GM12872 (cell line): Measurements from ENCODE around the gene LMO2.

Experiments used
- TF ChIP-seq, protein P1 (sequence below): IDR thresholded peaks from 3 replicates; pipeline ENCODE4 v1.5.1; 2011; ENCODE audit warnings: low read depth, mild to moderate bottlenecking, low read length, moderate library complexity; ENCODE audit not compliant: insufficient read depth

The LMO2 gene

DNA sequence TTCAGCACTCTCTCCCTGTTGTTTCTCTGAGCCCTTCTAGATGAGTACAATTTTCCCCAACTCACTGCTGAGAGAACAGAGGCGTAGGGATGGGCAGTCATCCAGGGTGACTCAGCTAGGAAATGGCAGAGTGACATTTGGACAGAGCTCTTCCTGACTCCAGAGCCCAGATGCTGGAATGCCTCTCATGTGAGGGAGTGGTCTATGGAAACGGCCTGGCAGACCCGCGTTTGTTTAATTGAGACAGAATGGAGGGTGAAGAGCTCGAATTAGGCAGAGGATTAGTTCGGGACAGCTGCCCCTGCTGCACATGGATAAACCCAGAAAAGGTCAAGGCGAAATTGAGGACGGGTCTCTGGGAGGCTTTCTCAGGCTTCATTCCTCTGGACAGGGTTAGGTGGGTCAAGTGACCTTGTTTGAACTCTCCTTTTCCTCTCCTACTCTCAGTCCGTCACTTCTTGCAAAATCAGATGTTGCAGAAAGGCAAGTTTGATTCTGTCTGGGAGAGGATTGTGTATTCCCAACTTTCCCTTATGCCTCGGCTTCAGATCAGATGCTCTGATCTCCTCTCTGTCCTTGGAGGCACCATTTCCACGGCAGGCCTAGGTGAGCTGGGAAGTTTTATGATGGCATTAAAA is 7.6 kb upstream of the LMO2 start:
- TF ChIP-seq, protein P1, sequence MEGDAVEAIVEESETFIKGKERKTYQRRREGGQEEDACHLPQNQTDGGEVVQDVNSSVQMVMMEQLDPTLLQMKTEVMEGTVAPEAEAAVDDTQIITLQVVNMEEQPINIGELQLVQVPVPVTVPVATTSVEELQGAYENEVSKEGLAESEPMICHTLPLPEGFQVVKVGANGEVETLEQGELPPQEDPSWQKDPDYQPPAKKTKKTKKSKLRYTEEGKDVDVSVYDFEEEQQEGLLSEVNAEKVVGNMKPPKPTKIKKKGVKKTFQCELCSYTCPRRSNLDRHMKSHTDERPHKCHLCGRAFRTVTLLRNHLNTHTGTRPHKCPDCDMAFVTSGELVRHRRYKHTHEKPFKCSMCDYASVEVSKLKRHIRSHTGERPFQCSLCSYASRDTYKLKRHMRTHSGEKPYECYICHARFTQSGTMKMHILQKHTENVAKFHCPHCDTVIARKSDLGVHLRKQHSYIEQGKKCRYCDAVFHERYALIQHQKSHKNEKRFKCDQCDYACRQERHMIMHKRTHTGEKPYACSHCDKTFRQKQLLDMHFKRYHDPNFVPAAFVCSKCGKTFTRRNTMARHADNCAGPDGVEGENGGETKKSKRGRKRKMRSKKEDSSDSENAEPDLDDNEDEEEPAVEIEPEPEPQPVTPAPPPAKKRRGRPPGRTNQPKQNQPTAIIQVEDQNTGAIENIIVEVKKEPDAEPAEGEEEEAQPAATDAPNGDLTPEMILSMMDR, result no peak

DNA sequence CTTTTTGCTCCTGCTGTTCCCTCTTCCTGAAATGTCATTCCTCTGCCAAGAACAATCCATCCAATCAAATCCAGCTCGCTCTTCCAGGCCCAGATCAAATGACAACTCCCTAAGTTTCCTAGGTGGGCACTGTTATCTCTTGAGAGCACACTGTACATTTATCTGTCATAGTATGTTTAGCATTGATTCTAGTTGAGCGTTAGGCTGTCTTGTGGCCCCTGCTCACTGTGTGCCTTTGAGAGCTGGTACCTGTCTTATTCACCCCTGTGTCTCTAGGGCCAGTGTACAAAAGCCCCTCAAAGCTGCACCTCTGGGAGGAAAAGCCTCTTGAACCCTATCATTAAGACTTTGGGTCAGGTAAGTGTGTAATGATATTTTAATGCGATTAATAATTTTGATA is 7.1 kb upstream of the LMO2 start:
- TF ChIP-seq, protein P1, result no peak

- TF ChIP-seq, protein P1, result no peak
Measured at GRCh38 chr11:33897761-33898375, 6.0 kb upstream of the LMO2 start.

- TF ChIP-seq, protein P1, result no peak
Measured at GRCh38 chr11:33896911-33897310, 5.0 kb upstream of the LMO2 start.

DNA sequence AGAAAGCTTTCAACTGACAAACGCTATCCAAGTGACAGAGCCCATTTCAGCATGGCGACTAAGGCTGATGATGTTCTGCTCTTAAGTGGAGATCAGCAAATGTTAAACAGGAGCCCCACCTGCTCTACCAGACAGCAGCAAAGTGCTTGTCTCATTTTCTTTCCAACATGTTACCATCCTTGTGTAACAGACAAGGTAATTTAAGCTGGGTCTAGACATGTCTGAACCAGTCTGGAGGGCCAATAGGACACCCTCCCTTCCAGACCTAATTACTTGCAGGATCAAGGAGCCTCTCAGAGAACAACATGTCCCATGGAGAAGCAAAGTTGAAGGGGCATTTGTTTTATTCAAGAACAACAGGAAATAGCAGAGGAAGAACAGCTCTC is 3.9 kb upstream of the LMO2 start:
- TF ChIP-seq, protein P1, result no peak

DNA sequence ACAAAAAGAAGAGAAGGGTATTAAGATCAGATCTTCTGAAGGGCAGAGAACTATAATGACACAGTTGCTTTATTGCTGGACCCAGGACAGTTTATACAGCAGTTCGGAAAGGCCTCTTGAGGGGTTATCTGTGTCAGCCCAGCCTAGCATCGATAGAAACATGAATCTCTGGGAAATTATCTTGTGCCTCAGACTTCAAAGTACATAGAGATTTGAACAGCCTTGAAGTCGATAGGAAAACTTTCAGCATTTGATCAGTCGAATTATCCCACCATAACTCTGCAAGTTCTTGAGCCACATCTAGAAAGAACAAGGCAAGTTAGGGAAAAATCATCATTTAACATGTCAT is 2.5 kb upstream of the LMO2 start:
- TF ChIP-seq, protein P1, result no peak

DNA sequence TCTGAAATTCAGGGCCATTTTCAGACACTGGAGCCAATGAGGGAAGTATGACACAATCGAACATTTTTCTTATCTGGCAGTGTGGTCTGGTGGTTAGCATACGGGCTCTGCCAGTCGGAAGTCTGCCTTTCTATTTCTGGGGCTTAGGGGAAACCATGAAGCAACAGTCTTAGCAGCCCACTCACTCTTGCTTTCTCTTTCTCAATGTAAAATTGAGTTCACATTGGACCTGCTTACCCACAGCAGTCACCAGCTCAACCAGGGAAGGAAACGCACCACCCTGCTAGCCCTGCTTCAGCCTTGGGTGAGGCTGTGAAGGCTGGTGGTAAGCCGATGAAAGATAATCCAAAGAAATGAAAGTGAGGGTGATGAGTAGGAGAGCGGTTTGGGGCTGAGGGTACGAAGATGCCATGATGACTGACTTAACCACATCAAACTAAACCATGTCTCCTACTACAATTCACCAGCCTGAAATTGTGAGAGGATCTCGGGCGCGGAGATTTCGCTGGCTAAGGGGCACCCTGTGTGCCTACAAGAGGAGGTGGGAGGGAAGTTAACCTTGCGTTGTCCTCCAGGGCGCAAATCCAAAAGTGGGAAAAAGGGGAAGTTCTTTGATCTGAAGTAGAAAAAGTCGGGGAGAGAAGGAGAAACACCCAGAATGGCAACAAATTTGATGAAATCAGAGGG is 2.0 kb upstream of the LMO2 start:
- TF ChIP-seq, protein P1, result no peak
